Activated B cell treated with CpG ODN at 0.5 μM for 24 hours (primary cell): ENCODE measurements around the gene PCNX2. TPM values are rescaled to one million over a fixed set of nuclear protein-coding genes. Genes with fewer than 3 reads are reported as not detected.

Experiments
- ATAC-seq: fragments of 200-7000 bp; cut with Tn5 transposase; one replicate; pipeline ENCODE4 v1.10.0; 2021; ENCODE audit warnings: low read depth, mild to moderate bottlenecking, moderate library complexity
- CTCF ChIA-PET: fragments of 350-600 bp; sonication (Branson Sonifier 250); formaldehyde crosslinking; loops from one replicate; lab custom pipeline; 2021; ENCODE audit warnings: antibody characterized with exemption; lab: Charles Lee
- POLR2A ChIA-PET: fragments of 350-600 bp; sonication (Branson Sonifier 250); formaldehyde crosslinking; loops from one replicate; lab custom pipeline; 2021; ENCODE audit warnings: antibody characterized with exemption; lab: Charles Lee
- DNase-seq: peaks from one replicate; pipeline ENCODE4 v3.0.0; 2022
- H3K27ac Mint-ChIP-seq: one replicate; pipeline ENCODE4 v1.8.0; 2020; ENCODE audit warnings: mixed read lengths
- H3K27me3 Mint-ChIP-seq: one replicate; pipeline ENCODE4 v1.8.0; 2021; ENCODE audit warnings: mixed read lengths
- H3K36me3 Mint-ChIP-seq: one replicate; pipeline ENCODE4 v1.8.0; 2021; ENCODE audit warnings: low read depth, mixed read lengths
- H3K4me1 Mint-ChIP-seq: one replicate; pipeline ENCODE4 v1.8.0; 2021; ENCODE audit warnings: mixed read lengths
- H3K4me3 Mint-ChIP-seq: one replicate; pipeline ENCODE4 v1.8.0; 2020; ENCODE audit warnings: mild to moderate bottlenecking, mixed read lengths
- H3K9me3 Mint-ChIP-seq: one replicate; pipeline ENCODE4 v1.8.0; 2020; ENCODE audit warnings: mixed read lengths
- CTCF ChIP-seq: fragments of 200-600 bp; IDR thresholded peaks from one replicate; pipeline ENCODE4 v1.8.0; 2022; ENCODE audit warnings: antibody characterized with exemption, mild to moderate bottlenecking
- intact Hi-C: fragments of 100-400 bp; cut with micrococcal nuclease; formaldehyde crosslinking; loops from one replicate; pipeline ENCODE4 v1.15.1; 2024
- total RNA-seq: library from RNA; stranded (reverse); gene quantifications from 2 replicates; pipeline ENCODE4 v1.2.3, GENCODE V29; 2022

The PCNX2 gene
- total RNA-seq, 1 donor from 2014 or later = 20.4 TPM

- Mint-ChIP-seq H3K4me1 (peaks cover 12% of the 10 kb centered on the region), H3K27me3 (no peaks in the 10 kb centered on the region), H3K27ac (no peak overlapping the region), H3K36me3 (peaks cover 5% of the 10 kb centered on the region), H3K4me3 (no peak overlapping the region), H3K9me3 (no peaks in the 10 kb centered on the region)
- intact Hi-C loops = no loop called here
- TF ChIP-seq CTCF = no peak
- DNase-seq (no peak), ATAC-seq (no peak)
- CTCF ChIA-PET = interaction anchor here (1.2 kb wide), 1 partner anchor 14 kb away, joined by 4 read pairs; no protein-coding TSS in a partner anchor
- POLR2A ChIA-PET = no interaction called here
Observed at GRCh38 chr1:233290396-233291034, 5.0 kb downstream of the PCNX2 start.

- peaks cover 5% of the 10 kb centered on the region for H3K36me3 Mint-ChIP-seq
- H3K9me3 Mint-ChIP-seq = no peaks in the 10 kb centered on the region
- DNase-seq = no peak
- H3K27ac Mint-ChIP-seq = no peak overlapping the region
- ATAC-seq = no peak
- no peak overlapping the region for H3K4me3 Mint-ChIP-seq
- no peaks in the 10 kb centered on the region for H3K27me3 Mint-ChIP-seq
- TF ChIP-seq CTCF = no peak
- intact Hi-C loops = loop anchor here (2.0 kb wide), 1 partner anchor 17 kb away; no protein-coding TSS in a partner anchor
- ChIA-PET CTCF (interaction anchor here (1.2 kb wide), 1 partner anchor 15 kb away, joined by 4 read pairs; no protein-coding TSS in a partner anchor), POLR2A (no interaction called here)
- H3K4me1 Mint-ChIP-seq = peaks cover 6% of the 10 kb centered on the region
Observed at GRCh38 chr1:233289676-233290075, 5.8 kb downstream of the PCNX2 start.

GRCh38 chr1:233282582-233282886, 13.0 kb downstream of the PCNX2 start:
- H3K36me3 Mint-ChIP-seq = no peaks in the 10 kb centered on the region
- no peaks in the 10 kb centered on the region for H3K9me3 Mint-ChIP-seq
- H3K4me3 Mint-ChIP-seq = no peak overlapping the region
- ATAC-seq = no peak
- ChIA-PET CTCF (no interaction called here), POLR2A (no interaction called here)
- TF ChIP-seq CTCF = no peak
- H3K27ac Mint-ChIP-seq = no peak overlapping the region
- H3K4me1 Mint-ChIP-seq = peaks cover 15% of the 10 kb centered on the region
- DNase-seq = no peak
- intact Hi-C loops = no loop called here
- H3K27me3 Mint-ChIP-seq = no peaks in the 10 kb centered on the region

- intact Hi-C loops = no loop called here
- Mint-ChIP-seq H3K4me1 (peaks cover 15% of the 10 kb centered on the region), H3K27me3 (no peaks in the 10 kb centered on the region), H3K27ac (no peak overlapping the region), H3K36me3 (no peaks in the 10 kb centered on the region), H3K9me3 (no peaks in the 10 kb centered on the region), H3K4me3 (no peak overlapping the region)
- DNase-seq (no peak), ATAC-seq (no peak)
- ChIA-PET CTCF (no interaction called here), POLR2A (no interaction called here)
- TF ChIP-seq CTCF = no peak
Observed at GRCh38 chr1:233281711-233282581, 13.6 kb downstream of the PCNX2 start.

GRCh38 chr1:233279971-233280370, 15.6 kb downstream of the PCNX2 start:
- no peak overlapping the region for H3K27ac Mint-ChIP-seq
- CTCF ChIA-PET = no interaction called here

More at GRCh38 chr1:233279971-233280370, 15.6 kb downstream of the PCNX2 start:
- Mint-ChIP-seq H3K36me3 (no peaks in the 10 kb centered on the region), H3K9me3 (no peaks in the 10 kb centered on the region), H3K4me3 (no peak overlapping the region), H3K27me3 (no peaks in the 10 kb centered on the region), H3K4me1 (peaks cover 15% of the 10 kb centered on the region)
- ATAC-seq (no peak), DNase-seq (no peak)
- TF ChIP-seq CTCF = no peak
- intact Hi-C loops = no loop called here
- POLR2A ChIA-PET = no interaction called here
